ENCODE data around the gene NOTUM.

DNA sequence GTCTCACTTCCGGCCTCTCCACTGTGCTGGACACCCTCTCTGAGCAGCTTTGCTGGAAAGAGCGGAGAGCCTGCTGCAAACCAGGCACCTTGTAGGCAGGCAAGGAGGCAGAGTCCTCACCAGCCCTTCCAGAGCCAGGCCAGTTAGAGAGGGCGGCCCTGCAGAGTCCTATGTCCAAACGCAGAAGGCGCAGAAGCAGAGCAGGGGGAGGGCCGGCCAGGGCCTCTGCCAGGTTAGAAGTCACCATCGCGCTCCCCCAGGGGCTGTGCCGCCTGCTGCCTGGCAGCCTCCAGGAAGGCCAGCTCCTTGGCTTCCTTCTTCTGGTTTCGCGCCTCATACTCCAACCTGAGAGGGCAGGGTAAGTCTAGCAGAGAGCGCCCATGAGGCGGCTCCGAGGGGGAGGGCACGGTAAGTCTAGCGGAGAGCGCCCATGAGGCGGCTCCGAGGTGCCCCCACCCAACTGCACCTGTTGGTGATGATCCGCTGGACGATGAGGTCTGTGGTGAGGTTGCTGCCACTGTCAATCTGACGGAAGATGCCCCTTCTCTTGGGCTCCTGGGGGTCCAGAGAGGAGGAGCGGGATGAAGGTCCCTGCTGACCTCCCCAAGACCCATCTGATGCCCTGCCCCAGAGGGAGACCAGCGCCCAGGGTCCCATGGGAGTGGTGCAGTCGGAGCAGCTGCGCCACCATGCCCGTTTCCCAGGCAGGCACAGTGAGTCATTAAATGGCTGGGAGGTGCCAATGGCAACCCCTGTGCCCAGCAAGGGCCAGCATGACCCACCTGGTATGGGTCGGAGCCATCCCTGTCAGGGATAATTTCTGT, 56.2 kb downstream of the NOTUM start:
- TF ChIP-seq, protein P1, sequence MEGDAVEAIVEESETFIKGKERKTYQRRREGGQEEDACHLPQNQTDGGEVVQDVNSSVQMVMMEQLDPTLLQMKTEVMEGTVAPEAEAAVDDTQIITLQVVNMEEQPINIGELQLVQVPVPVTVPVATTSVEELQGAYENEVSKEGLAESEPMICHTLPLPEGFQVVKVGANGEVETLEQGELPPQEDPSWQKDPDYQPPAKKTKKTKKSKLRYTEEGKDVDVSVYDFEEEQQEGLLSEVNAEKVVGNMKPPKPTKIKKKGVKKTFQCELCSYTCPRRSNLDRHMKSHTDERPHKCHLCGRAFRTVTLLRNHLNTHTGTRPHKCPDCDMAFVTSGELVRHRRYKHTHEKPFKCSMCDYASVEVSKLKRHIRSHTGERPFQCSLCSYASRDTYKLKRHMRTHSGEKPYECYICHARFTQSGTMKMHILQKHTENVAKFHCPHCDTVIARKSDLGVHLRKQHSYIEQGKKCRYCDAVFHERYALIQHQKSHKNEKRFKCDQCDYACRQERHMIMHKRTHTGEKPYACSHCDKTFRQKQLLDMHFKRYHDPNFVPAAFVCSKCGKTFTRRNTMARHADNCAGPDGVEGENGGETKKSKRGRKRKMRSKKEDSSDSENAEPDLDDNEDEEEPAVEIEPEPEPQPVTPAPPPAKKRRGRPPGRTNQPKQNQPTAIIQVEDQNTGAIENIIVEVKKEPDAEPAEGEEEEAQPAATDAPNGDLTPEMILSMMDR (IDR thresholded peaks at IDR 0.05), result no peak
- no peak for TF ChIP-seq POLR2A (IDR thresholded peaks at IDR 0.05)
